HG02938 (cell line): ENCODE measurements around the gene PDGFD.

ENCODE experiments used
- ATAC-seq: cut with Tn5 transposase; IDR thresholded peaks from one replicate; pipeline ENCODE4 v1.9.1; 2021; ENCODE audit warnings: mild to moderate bottlenecking, moderate library complexity; ENCODE audit not compliant: unreplicated experiment

Gene PDGFD

GRCh38 chr11:104005234-104005855 lies 158.6 kb downstream of the PDGFD start:
- ATAC-seq: no peak

- no peak for ATAC-seq
Observed at GRCh38 chr11:104003491-104003890, 160.5 kb downstream of the PDGFD start.

- ATAC-seq: no peak
Observed at GRCh38 chr11:104001561-104002056, 162.3 kb downstream of the PDGFD start.

GRCh38 chr11:104000798-104001197 lies 163.1 kb downstream of the PDGFD start:
- ATAC-seq: no peak

- ATAC-seq: no peak
Observed at GRCh38 chr11:103998826-103999508, 165.0 kb downstream of the PDGFD start.

- ATAC-seq: peak; percentile 89
Observed at GRCh38 chr11:103997082-103997481, 166.9 kb downstream of the PDGFD start.

- no peak for ATAC-seq
Observed at GRCh38 chr11:103995896-103996295, 168.1 kb downstream of the PDGFD start.

GRCh38 chr11:103994518-103994917 lies 169.4 kb downstream of the PDGFD start:
- ATAC-seq: no peak

GRCh38 chr11:103994094-103994493 lies 169.9 kb downstream of the PDGFD start:
- ATAC-seq: no peak

- ATAC-seq: no peak
Observed at GRCh38 chr11:103993507-103993906, 170.4 kb downstream of the PDGFD start.

- no peak for ATAC-seq
Observed at GRCh38 chr11:103988595-103988969, 175.4 kb downstream of the PDGFD start.

- ATAC-seq: no peak
Observed at GRCh38 chr11:103987629-103988594, 176.0 kb downstream of the PDGFD start.

- ATAC-seq: no peak
Observed at GRCh38 chr11:103985041-103985440, 178.9 kb downstream of the PDGFD start.

- no peak for ATAC-seq
Observed at GRCh38 chr11:103980108-103980507, 183.8 kb downstream of the PDGFD start.

- no peak for ATAC-seq
Observed at GRCh38 chr11:103978616-103979595, 185.0 kb downstream of the PDGFD start.

GRCh38 chr11:103972013-103972412 lies 191.9 kb downstream of the PDGFD start:
- no peak for ATAC-seq

- peak; percentile 99 for ATAC-seq
Observed at GRCh38 chr11:103970701-103971249, 193.2 kb downstream of the PDGFD start.

- ATAC-seq: no peak
Observed at GRCh38 chr11:103968685-103969084, 195.3 kb downstream of the PDGFD start.

GRCh38 chr11:103967985-103968384 lies 196.0 kb downstream of the PDGFD start:
- ATAC-seq: no peak

- no peak for ATAC-seq
Observed at GRCh38 chr11:103964390-103964789, 199.6 kb downstream of the PDGFD start.
